ENCODE results near the gene ATL1.

- TF ChIP-seq EP300 (IDR thresholded peaks at IDR 0.05) (no peak), CTCF (IDR thresholded peaks at IDR 0.05) (no peak), POLR2A (IDR thresholded peaks at IDR 0.05) (no peak)
Measured at GRCh38 chr14:50607181-50607580, 47.2 kb downstream of the ATL1 start.

Data from gastroesophageal sphincter (tissue), 3 donors.